GM19397 (cell line): ENCODE measurements around the gene MMRN2.

Experiments used
- ATAC-seq: cut with Tn5 transposase; IDR thresholded peaks from one replicate; pipeline ENCODE4 v1.9.1; 2021; ENCODE audit warnings: mild to moderate bottlenecking, moderate library complexity; ENCODE audit not compliant: unreplicated experiment

MMRN2 gene

GRCh38 chr10:86969421-86970041 is 12.1 kb upstream of the MMRN2 start:
- no peak for ATAC-seq

- no peak for ATAC-seq
These were observed 11.6 kb upstream of the MMRN2 start for GRCh38 chr10:86968994-86969355.

- ATAC-seq = no peak
These were observed 11.0 kb upstream of the MMRN2 start, which contains the start of gene ADIRF for GRCh38 chr10:86968271-86968993. TSS of gene ADIRF (plus strand) at chr10:86968482. CDS start at chr10:86968545, 63 bp downstream.

GRCh38 chr10:86967481-86967941 is 10.1 kb upstream of the MMRN2 start:
- ATAC-seq = no peak

- no peak for ATAC-seq
These were observed 8.7 kb upstream of the MMRN2 start for GRCh38 chr10:86965986-86966654.

GRCh38 chr10:86964847-86965190 is 7.4 kb upstream of the MMRN2 start:
- ATAC-seq = no peak

GRCh38 chr10:86964061-86964846 is 6.8 kb upstream of the MMRN2 start:
- no peak for ATAC-seq

- no peak for ATAC-seq
These were observed 6.0 kb upstream of the MMRN2 start for GRCh38 chr10:86963341-86963919.

- ATAC-seq = no peak
These were observed 5.5 kb upstream of the MMRN2 start for GRCh38 chr10:86962981-86963310.

- ATAC-seq = no peak
These were observed 4.9 kb upstream of the MMRN2 start for GRCh38 chr10:86962136-86962980.

GRCh38 chr10:86961481-86962091 is 4.2 kb upstream of the MMRN2 start:
- ATAC-seq = no peak

- ATAC-seq = no peak
These were observed 3.5 kb upstream of the MMRN2 start for GRCh38 chr10:86960863-86961434.

- ATAC-seq = peak; percentile 51
These were observed 2.8 kb upstream of the MMRN2 start for GRCh38 chr10:86960003-86960862.

GRCh38 chr10:86959737-86960002 is 2.3 kb upstream of the MMRN2 start:
- no peak for ATAC-seq

- no peak for ATAC-seq
These were observed 1.7 kb upstream of the MMRN2 start for GRCh38 chr10:86958901-86959736.

- ATAC-seq = no peak
These were observed 893 bp upstream of the MMRN2 start, which contains the start of gene SNCG for GRCh38 chr10:86958116-86958900. TSS of gene SNCG (plus strand) at chr10:86958599. CDS start at chr10:86958698, 99 bp downstream.
